H9 (cell line): ENCODE results near the gene CRYBA1. TPM values are rescaled to one million over a fixed set of nuclear protein-coding genes. Genes with fewer than 3 reads are reported as not detected.

Experiments
- DNase-seq: peaks from one replicate; pipeline ENCODE4 v3.0.0-alpha.2; 2017
- H2AFZ ChIP-seq: one replicate; pipeline ENCODE4 v1.6.1; 2013; ENCODE audit warnings: mild to moderate bottlenecking, low read length, control low read depth, moderate library complexity
- H2AK5ac ChIP-seq: 2 replicates; pipeline ENCODE4 v1.6.1; 2013; ENCODE audit warnings: low read length, control low read depth, mixed read lengths; ENCODE audit not compliant: insufficient read length
- H2BK120ac ChIP-seq: one replicate; pipeline ENCODE4 v1.6.1; 2013; ENCODE audit warnings: low read depth, mild to moderate bottlenecking, low read length, control low read depth, inconsistent platforms; ENCODE audit not compliant: poor library complexity, severe bottlenecking
- H2BK12ac ChIP-seq: 2 replicates; pipeline ENCODE4 v1.6.1; 2013; ENCODE audit warnings: low read length, control low read depth, mixed read lengths, low read depth; ENCODE audit not compliant: insufficient read length
- H2BK15ac ChIP-seq: 2 replicates; pipeline ENCODE4 v1.6.1; 2013; ENCODE audit warnings: low read depth, low read length, control low read depth
- H2BK20ac ChIP-seq: one replicate; pipeline ENCODE4 v1.6.1; 2013; ENCODE audit warnings: low read depth, mild to moderate bottlenecking, low read length, control low read depth, inconsistent platforms; ENCODE audit not compliant: poor library complexity, severe bottlenecking
- H2BK5ac ChIP-seq: 2 replicates; pipeline ENCODE4 v1.6.1; 2013; ENCODE audit warnings: low read length, control low read depth, mixed read lengths; ENCODE audit not compliant: insufficient read length
- H3K14ac ChIP-seq: 2 replicates; pipeline ENCODE4 v1.6.1; 2013; ENCODE audit warnings: low read length, control low read depth; ENCODE audit not compliant: insufficient read depth
- H3K18ac ChIP-seq: 2 replicates; pipeline ENCODE4 v1.6.1; 2013; ENCODE audit warnings: low read depth, mild to moderate bottlenecking, mixed read lengths, low read length, control low read depth; ENCODE audit not compliant: insufficient read length
- H3K23ac ChIP-seq: 2 replicates; pipeline ENCODE4 v1.6.1; 2013; ENCODE audit warnings: low read length, control low read depth, mixed read lengths, low read depth; ENCODE audit not compliant: insufficient read length
- H3K23me2 ChIP-seq: 2 replicates; pipeline ENCODE4 v1.6.1; 2013; ENCODE audit warnings: low read depth, mild to moderate bottlenecking, mixed read lengths, low read length, control low read depth; ENCODE audit not compliant: insufficient read length, poor library complexity, severe bottlenecking
- H3K27ac ChIP-seq: 2 replicates; pipeline ENCODE4 v1.5.1; 2013; ENCODE audit warnings: low read length, control low read depth, mixed read lengths, low read depth; ENCODE audit not compliant: insufficient read length
- H3K27me3 ChIP-seq: 2 replicates; pipeline ENCODE4 v1.6.1; 2013; ENCODE audit warnings: low read length, control low read depth, inconsistent platforms; ENCODE audit not compliant: insufficient read depth
- H3K4ac ChIP-seq: 2 replicates; pipeline ENCODE4 v1.6.1; 2013; ENCODE audit warnings: low read depth, mild to moderate bottlenecking, control low read depth, inconsistent platforms, low read length, moderate library complexity
- H3K4me1 ChIP-seq: 2 replicates; pipeline ENCODE4 v1.6.1; 2013; ENCODE audit warnings: low read length, control low read depth, inconsistent platforms; ENCODE audit not compliant: insufficient read depth
- H3K4me2 ChIP-seq: 2 replicates; pipeline ENCODE4 v1.6.1; 2013; ENCODE audit warnings: low read length, control low read depth, mixed read lengths; ENCODE audit not compliant: insufficient read length, insufficient read depth
- H3K56ac ChIP-seq: 2 replicates; pipeline ENCODE4 v1.6.1; 2013; ENCODE audit warnings: low read depth, mild to moderate bottlenecking, mixed read lengths, low read length, control low read depth; ENCODE audit not compliant: insufficient read length
- H3K79me1 ChIP-seq: 2 replicates; pipeline ENCODE4 v1.6.1; 2013; ENCODE audit warnings: low read depth, mild to moderate bottlenecking, moderate library complexity, low read length, control low read depth, inconsistent platforms; ENCODE audit not compliant: insufficient read depth, poor library complexity, severe bottlenecking
- H3K79me2 ChIP-seq: 2 replicates; pipeline ENCODE4 v1.6.1; 2013; ENCODE audit warnings: low read length, control low read depth, inconsistent platforms; ENCODE audit not compliant: insufficient read depth
- H3K9ac ChIP-seq: 2 replicates; pipeline ENCODE4 v1.6.1; 2013; ENCODE audit warnings: low read length, control low read depth, mixed read lengths; ENCODE audit not compliant: insufficient read length; ENCODE audit errors: extremely low read depth
- H3K9me3 ChIP-seq: one replicate; pipeline ENCODE4 v1.6.1; 2013; ENCODE audit warnings: low read depth, low read length, inconsistent platforms; ENCODE audit not compliant: control insufficient read depth
- H3T11ph ChIP-seq: one replicate; pipeline ENCODE4 v1.6.1; 2013; ENCODE audit warnings: mild to moderate bottlenecking, low read length, control low read depth, inconsistent platforms
- H4K20me1 ChIP-seq: one replicate; pipeline ENCODE4 v1.6.1; 2013; ENCODE audit not compliant: control insufficient read depth, insufficient read length, insufficient read depth
- H4K5ac ChIP-seq: 2 replicates; pipeline ENCODE4 v1.6.1; 2013; ENCODE audit warnings: low read depth, mild to moderate bottlenecking, mixed read lengths, low read length, control low read depth; ENCODE audit not compliant: insufficient read length
- H4K8ac ChIP-seq: replicated peaks from 2 replicates; pipeline ENCODE4 v1.6.1; 2013; ENCODE audit warnings: low read length, control low read depth, mixed read lengths, low read depth; ENCODE audit not compliant: insufficient read length
- H4K91ac ChIP-seq: 2 replicates; pipeline ENCODE4 v1.6.1; 2013; ENCODE audit warnings: low read depth, mild to moderate bottlenecking, moderate library complexity, mixed read lengths, low read length, control low read depth; ENCODE audit not compliant: insufficient read length
- H3K27ac Mint-ChIP-seq, 3 experiments: 2 replicates in 2 of 3; 3 replicates in 1 of 3; pipeline ENCODE4 v1.8.0; 2020 to 2021; ENCODE audit warnings: mixed read lengths in 3 of 3, mild to moderate bottlenecking in 1 of 3, moderate library complexity in 1 of 3
- H3K27me3 Mint-ChIP-seq: 2 replicates; pipeline ENCODE4 v1.8.0; 2021; ENCODE audit warnings: low read depth, mild to moderate bottlenecking, moderate library complexity, mixed read lengths
- H3K36me3 Mint-ChIP-seq, 3 experiments: 2 replicates in 2 of 3; 3 replicates in 1 of 3; pipeline ENCODE4 v1.8.0; 2020 to 2021; ENCODE audit warnings: low read depth in 3 of 3, mixed read lengths in 3 of 3; ENCODE audit not compliant: insufficient read depth in 1 of 3
- H3K4me1 Mint-ChIP-seq, 2 experiments: 2 replicates each; pipeline ENCODE4 v1.8.0; 2020; ENCODE audit warnings: mixed read lengths in 2 of 2
- H3K4me3 Mint-ChIP-seq, 2 experiments: 2 replicates in 1 of 2; 3 replicates in 1 of 2; pipeline ENCODE4 v1.8.0; 2020 to 2021; ENCODE audit warnings: mild to moderate bottlenecking in 2 of 2, mixed read lengths in 2 of 2, moderate library complexity in 1 of 2
- H3K9me3 Mint-ChIP-seq, 2 experiments: 2 replicates in 1 of 2; 3 replicates in 1 of 2; pipeline ENCODE4 v1.8.0; 2020; ENCODE audit warnings: mild to moderate bottlenecking in 2 of 2, mixed read lengths in 2 of 2, moderate library complexity in 1 of 2
- WGBS: extraction: QIAGEN DNeasy Blood & Tissue Kit; methylation state at CpG from one replicate; pipeline ENCODE4 v1.1.7; 2013; ENCODE audit warnings: missing lambda C conversion rate, low lambda C conversion rate, mixed read lengths; ENCODE audit not compliant: insufficient read length; ENCODE audit errors: extremely low coverage; 5-methylcytosine and 5-hydroxymethylcytosine counted together
- long read RNA-seq: library from polyadenylated mRNA; unstranded; transcript quantifications from one replicate; pipeline ENCODE4 v2.0.0, GENCODE V29; 2020
- total RNA-seq: library from RNA; stranded (reverse); gene quantifications from 2 replicates; pipeline ENCODE4 v1.2.1, GENCODE V29; 2021
- TF ChIP-seq, protein P1 (sequence below): fragments of 200-600 bp; sonication (generic); conservative IDR thresholded peaks from 3 replicates; pipeline ENCODE4 v1.8.0; 2021; ENCODE audit warnings: antibody characterized with exemption, mild to moderate bottlenecking

CRYBA1 gene, protein sequence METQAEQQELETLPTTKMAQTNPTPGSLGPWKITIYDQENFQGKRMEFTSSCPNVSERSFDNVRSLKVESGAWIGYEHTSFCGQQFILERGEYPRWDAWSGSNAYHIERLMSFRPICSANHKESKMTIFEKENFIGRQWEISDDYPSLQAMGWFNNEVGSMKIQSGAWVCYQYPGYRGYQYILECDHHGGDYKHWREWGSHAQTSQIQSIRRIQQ
- total RNA-seq: not detected in 2 replicates
- long read RNA-seq: 0 reads

GRCh38 chr17:29246628-29247027, at the start of gene CRYBA1:
TSS of gene CRYBA1 (plus strand) at chr17:29246859. CDS start at chr17:29246864, 5 bp downstream.
- Histone ChIP-seq H3K4me2 (no peak within 1 kb of the TSS), H3K27me3 (no peaks in the 10 kb centered on the region), H4K91ac (no peak within 1 kb of the TSS), H2BK5ac (no peak within 1 kb of the TSS), H2BK12ac (no peak within 1 kb of the TSS), H3K23me2 (no peaks in the 10 kb centered on the region), H3K4me1 (no peaks in the 10 kb centered on the region), H3K4ac (no peak within 1 kb of the TSS), H4K8ac (no peak within 1 kb of the TSS), H2BK120ac (no peak within 1 kb of the TSS), H2AK5ac (no peak within 1 kb of the TSS), H3K56ac (no peak within 1 kb of the TSS), H2BK20ac (no peak within 1 kb of the TSS), H3T11ph (no peak within 1 kb of the TSS), H4K5ac (no peak within 1 kb of the TSS), H2AFZ (no peak within 1 kb of the TSS), H3K18ac (no peak within 1 kb of the TSS), H4K20me1 (no peaks in the 10 kb centered on the region), H3K14ac (no peak within 1 kb of the TSS), H3K79me1 (no peaks in the 10 kb centered on the region), H3K9ac (no peak within 1 kb of the TSS), H3K9me3 (no peaks in the 10 kb centered on the region), H3K79me2 (no peaks in the 10 kb centered on the region), H2BK15ac (no peak within 1 kb of the TSS), H3K23ac (no peak within 1 kb of the TSS), H3K27ac (no peak within 1 kb of the TSS)
- no peaks in the 10 kb centered on the region for H3K36me3 Mint-ChIP-seq
- H3K27me3 Mint-ChIP-seq: no peaks in the 10 kb centered on the region
- H3K27ac Mint-ChIP-seq: peak within 1 kb of the TSS in 2 of 3 experiments; percentile 34 to 56; a peak in 3 of 7 replicates
- DNase-seq: no peak
- WGBS: no CpG with 5 or more reads among the region's 1 CpG
- H3K4me1 Mint-ChIP-seq: peaks cover 13 to 19% of the 10 kb centered on the region in 2 experiments
- TF ChIP-seq, protein P1, sequence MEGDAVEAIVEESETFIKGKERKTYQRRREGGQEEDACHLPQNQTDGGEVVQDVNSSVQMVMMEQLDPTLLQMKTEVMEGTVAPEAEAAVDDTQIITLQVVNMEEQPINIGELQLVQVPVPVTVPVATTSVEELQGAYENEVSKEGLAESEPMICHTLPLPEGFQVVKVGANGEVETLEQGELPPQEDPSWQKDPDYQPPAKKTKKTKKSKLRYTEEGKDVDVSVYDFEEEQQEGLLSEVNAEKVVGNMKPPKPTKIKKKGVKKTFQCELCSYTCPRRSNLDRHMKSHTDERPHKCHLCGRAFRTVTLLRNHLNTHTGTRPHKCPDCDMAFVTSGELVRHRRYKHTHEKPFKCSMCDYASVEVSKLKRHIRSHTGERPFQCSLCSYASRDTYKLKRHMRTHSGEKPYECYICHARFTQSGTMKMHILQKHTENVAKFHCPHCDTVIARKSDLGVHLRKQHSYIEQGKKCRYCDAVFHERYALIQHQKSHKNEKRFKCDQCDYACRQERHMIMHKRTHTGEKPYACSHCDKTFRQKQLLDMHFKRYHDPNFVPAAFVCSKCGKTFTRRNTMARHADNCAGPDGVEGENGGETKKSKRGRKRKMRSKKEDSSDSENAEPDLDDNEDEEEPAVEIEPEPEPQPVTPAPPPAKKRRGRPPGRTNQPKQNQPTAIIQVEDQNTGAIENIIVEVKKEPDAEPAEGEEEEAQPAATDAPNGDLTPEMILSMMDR: no peak
- no peak within 1 kb of the TSS for H3K4me3 Mint-ChIP-seq
- no peaks in the 10 kb centered on the region for H3K9me3 Mint-ChIP-seq
